ENCODE measurements around the gene IQGAP1. TPM values are rescaled to one million over a fixed set of nuclear protein-coding genes. Genes with fewer than 3 reads are reported as not detected.

IQGAP1 gene
- total and polyA plus RNA-seq, 2 of the 13 experiments (the other 11 are each of a cell fraction or from before 2014, with no cell fraction given): 29.5 to 37.9 TPM

- H3K9ac ChIP-seq (ENCODE audit: insufficient read depth, low read depth, low read length): no peak overlapping the region
- ATAC-seq (no peak), DNase-seq (ENCODE audit: low spot score) (no peak), FAIRE-seq (no peak)
- H4K20me1 ChIP-seq (ENCODE audit: insufficient read depth, low read length): no peaks in the 10 kb centered on the region
- WGBS (ENCODE audit: low lambda C conversion rate): 81% methylated on average over 5 of the region's 5 CpGs
- in situ Hi-C loops (cut with HindIII; ENCODE audit: extremely low pct_ligation_motif_present, low pct_unique_long_range_greater_than_20kb) (no loop called here), intact Hi-C loops (cut with micrococcal nuclease; ENCODE audit: unreplicated experiment) (no loop called here)
- H2AFZ ChIP-seq (ENCODE audit: low read length): no peak overlapping the region
- H3K36me3 ChIP-seq (replicated peaks in 1 of 2; ENCODE audit: control insufficient read depth in 1 of 2, insufficient read depth in 2 of 2, low read length in 2 of 2): no peaks in the 10 kb centered on the region
- H3K4me3 ChIP-seq (replicated peaks in 1 of 3; ENCODE audit: insufficient read depth in 1 of 3, low read depth in 2 of 3, low read length in 3 of 3): no peak overlapping the region
- H3K9me3 ChIP-seq (ENCODE audit: low read length): no peaks in the 10 kb centered on the region
- no TSS peak for BruUV-seq (replicated peaks)
- TF ChIP-seq ZNF616 (CRISPR knock-in tag; IDR thresholded peaks at IDR 0.05; ENCODE audit: low read depth) (no peak), ETV6 (CRISPR knock-in tag; conservative IDR thresholded peaks at IDR 0.05) (no peak), ZEB1 (IDR thresholded peaks at IDR 0.05; ENCODE audit: insufficient replicate concordance, low read depth) (no peak), ZNF552 (CRISPR knock-in tag; IDR thresholded peaks at IDR 0.05; ENCODE audit: borderline replicate concordance) (no peak), ZNF256 (CRISPR knock-in tag; conservative IDR thresholded peaks at IDR 0.05) (no peak), KLF11 (CRISPR knock-in tag; IDR thresholded peaks at IDR 0.05) (no peak), ZNF691 (CRISPR knock-in tag; IDR thresholded peaks at IDR 0.05; ENCODE audit: borderline replicate concordance, low read depth) (no peak), ZNF780A (CRISPR knock-in tag; IDR thresholded peaks at IDR 0.05) (no peak), ZNF543 (CRISPR knock-in tag; IDR thresholded peaks at IDR 0.05) (no peak)
- H3K27me3 ChIP-seq (ENCODE audit: control insufficient read depth in 1 of 2, insufficient read depth in 2 of 2, low read length in 2 of 2): peaks cover 0 to 4% of the 10 kb centered on the region in 2 experiments; a peak in 1 of 5 replicates
- CTCF ChIA-PET (ENCODE audit: low intra/inter-chr PET ratio, low total read pairs): no interaction called here
- POLR2A ChIA-PET: no interaction called here
- no peaks in the 10 kb centered on the region for H3K79me2 ChIP-seq (ENCODE audit: insufficient read depth, low read length)
- H3K27ac ChIP-seq (ENCODE audit: extremely low read length, insufficient read depth, low read length): no peak overlapping the region
- H3K4me1 ChIP-seq (ENCODE audit: insufficient read depth, low read length): no peaks in the 10 kb centered on the region
- H3K4me2 ChIP-seq (ENCODE audit: low read depth, low read length): no peak overlapping the region
These were observed 44.7 kb upstream of the IQGAP1 start for GRCh38 chr15:90343302-90343790.

GRCh38 chr15:90344662-90345061, 43.4 kb upstream of the IQGAP1 start:
- DNase-seq (ENCODE audit: low spot score) (no peak), FAIRE-seq (no peak), ATAC-seq (no peak)
- H3K9me3 ChIP-seq (ENCODE audit: low read length): no peaks in the 10 kb centered on the region
- WGBS (ENCODE audit: low lambda C conversion rate): 0% methylated on average over 1 of the region's 1 CpG
- H4K20me1 ChIP-seq (ENCODE audit: insufficient read depth, low read length): no peaks in the 10 kb centered on the region
- CTCF ChIA-PET (ENCODE audit: low intra/inter-chr PET ratio, low total read pairs): interaction anchor here (0.7 kb wide), 1 partner anchor 206 kb away, joined by 3 read pairs; no protein-coding TSS in a partner anchor
- H3K36me3 ChIP-seq (replicated peaks in 1 of 2; ENCODE audit: control insufficient read depth in 1 of 2, insufficient read depth in 2 of 2, low read length in 2 of 2): no peaks in the 10 kb centered on the region
- no peak overlapping the region for H2AFZ ChIP-seq (ENCODE audit: low read length)
- H3K79me2 ChIP-seq (ENCODE audit: insufficient read depth, low read length): no peaks in the 10 kb centered on the region
- in situ Hi-C loops (cut with HindIII; ENCODE audit: extremely low pct_ligation_motif_present, low pct_unique_long_range_greater_than_20kb) (no loop called here), intact Hi-C loops (cut with micrococcal nuclease; ENCODE audit: unreplicated experiment) (no loop called here)
- H3K27ac ChIP-seq (ENCODE audit: extremely low read length, insufficient read depth, low read length): no peak overlapping the region
- H3K9ac ChIP-seq (ENCODE audit: insufficient read depth, low read depth, low read length): no peak overlapping the region
- no peak overlapping the region for H3K4me3 ChIP-seq (replicated peaks in 1 of 3; ENCODE audit: insufficient read depth in 1 of 3, low read depth in 2 of 3, low read length in 3 of 3)
- POLR2A ChIA-PET: no interaction called here
- H3K27me3 ChIP-seq (ENCODE audit: control insufficient read depth in 1 of 2, insufficient read depth in 2 of 2, low read length in 2 of 2): peaks cover 1 to 9% of the 10 kb centered on the region in 2 experiments; a peak in 2 of 5 replicates
- no TSS peak for BruUV-seq (replicated peaks)
- no peaks in the 10 kb centered on the region for H3K4me1 ChIP-seq (ENCODE audit: insufficient read depth, low read length)
- no peak overlapping the region for H3K4me2 ChIP-seq (ENCODE audit: low read depth, low read length)
- TF ChIP-seq ZNF329 (CRISPR knock-in tag; IDR thresholded peaks at IDR 0.05; ENCODE audit: low read depth) (no peak), CEBPG (CRISPR knock-in tag; IDR thresholded peaks at IDR 0.05) (no peak), ZNF646 (CRISPR knock-in tag; IDR thresholded peaks at IDR 0.05) (no peak), CENPX (CRISPR knock-in tag; IDR thresholded peaks at IDR 0.05) (no peak)

All from HepG2 (cell line).